GM19193 (cell line): Measurements from ENCODE around the gene CAMK2G.

Experiments
- POLR2A ChIP-seq: IDR thresholded peaks from 4 replicates; pipeline ENCODE4 v1.6.1; 2011; ENCODE audit not compliant: insufficient read depth, insufficient read length; ENCODE audit errors: extremely low read depth

The CAMK2G gene

GRCh38 chr10:73908853-73909539, 34.6 kb upstream of the CAMK2G start:
- TF ChIP-seq POLR2A, result no peak

GRCh38 chr10:73907841-73908517, 33.6 kb upstream of the CAMK2G start:
- TF ChIP-seq POLR2A, result no peak

- TF ChIP-seq POLR2A, result no peak
These were observed 32.4 kb upstream of the CAMK2G start for GRCh38 chr10:73906524-73907447.

- TF ChIP-seq POLR2A, result no peak
These were observed 31.1 kb upstream of the CAMK2G start for GRCh38 chr10:73905256-73906020.

- TF ChIP-seq POLR2A, result no peak
These were observed 28.0 kb upstream of the CAMK2G start for GRCh38 chr10:73902351-73902750.

GRCh38 chr10:73901261-73901660, 26.9 kb upstream of the CAMK2G start:
- no peak for TF ChIP-seq POLR2A

- TF ChIP-seq POLR2A, result no peak
These were observed 25.7 kb upstream of the CAMK2G start for GRCh38 chr10:73900064-73900463.

GRCh38 chr10:73899423-73899822, 25.1 kb upstream of the CAMK2G start:
- no peak for TF ChIP-seq POLR2A

- TF ChIP-seq POLR2A, result no peak
These were observed 24.5 kb upstream of the CAMK2G start for GRCh38 chr10:73898730-73899410.

- TF ChIP-seq POLR2A, result no peak
These were observed 23.3 kb upstream of the CAMK2G start for GRCh38 chr10:73897693-73898092.

- no peak for TF ChIP-seq POLR2A
These were observed 20.1 kb upstream of the CAMK2G start for GRCh38 chr10:73894245-73894971.

GRCh38 chr10:73893426-73893825, 19.1 kb upstream of the CAMK2G start:
- no peak for TF ChIP-seq POLR2A

GRCh38 chr10:73892310-73893030, 18.1 kb upstream of the CAMK2G start:
- no peak for TF ChIP-seq POLR2A
